ENCODE data around the gene DOCK3. TPM values are rescaled to one million over a fixed set of nuclear protein-coding genes. Genes with fewer than 3 reads are reported as not detected.

DOCK3 gene
- total RNA-seq, 3 donors from 2014 or later (not counting 1 experiment from before 2014, with no cell fraction given), result 1.4 to 2.4 (median 1.7) TPM

- no peak overlapping the region for H3K27ac ChIP-seq (ENCODE audit: low read length)
- Mint-ChIP-seq H3K4me1 (no peaks in the 10 kb centered on the region), H3K9me3 (no peaks in the 10 kb centered on the region), H3K36me3 (no peaks in the 10 kb centered on the region), H3K27ac (no peak overlapping the region), H3K27me3 (ENCODE audit: low read depth in 2 of 2) (peaks cover 6 to 16% of the 10 kb centered on the region in 2 donors), H3K4me3 (no peak overlapping the region)
- WGBS (ENCODE audit: insufficient coverage), result 81% methylated on average over 5 of the region's 5 CpGs
- H3K9me3 ChIP-seq (ENCODE audit: control insufficient read depth, insufficient read depth, low read length), result no peaks in the 10 kb centered on the region
- no peak overlapping the region for H3K4me3 ChIP-seq (ENCODE audit: low read length)
- H3K27me3 ChIP-seq (ENCODE audit: control insufficient read depth, insufficient read depth, low read length), result no peaks in the 10 kb centered on the region
- H3K4me1 ChIP-seq (ENCODE audit: control insufficient read depth, insufficient read depth, low read length), result no peaks in the 10 kb centered on the region
- TF ChIP-seq, protein P1, sequence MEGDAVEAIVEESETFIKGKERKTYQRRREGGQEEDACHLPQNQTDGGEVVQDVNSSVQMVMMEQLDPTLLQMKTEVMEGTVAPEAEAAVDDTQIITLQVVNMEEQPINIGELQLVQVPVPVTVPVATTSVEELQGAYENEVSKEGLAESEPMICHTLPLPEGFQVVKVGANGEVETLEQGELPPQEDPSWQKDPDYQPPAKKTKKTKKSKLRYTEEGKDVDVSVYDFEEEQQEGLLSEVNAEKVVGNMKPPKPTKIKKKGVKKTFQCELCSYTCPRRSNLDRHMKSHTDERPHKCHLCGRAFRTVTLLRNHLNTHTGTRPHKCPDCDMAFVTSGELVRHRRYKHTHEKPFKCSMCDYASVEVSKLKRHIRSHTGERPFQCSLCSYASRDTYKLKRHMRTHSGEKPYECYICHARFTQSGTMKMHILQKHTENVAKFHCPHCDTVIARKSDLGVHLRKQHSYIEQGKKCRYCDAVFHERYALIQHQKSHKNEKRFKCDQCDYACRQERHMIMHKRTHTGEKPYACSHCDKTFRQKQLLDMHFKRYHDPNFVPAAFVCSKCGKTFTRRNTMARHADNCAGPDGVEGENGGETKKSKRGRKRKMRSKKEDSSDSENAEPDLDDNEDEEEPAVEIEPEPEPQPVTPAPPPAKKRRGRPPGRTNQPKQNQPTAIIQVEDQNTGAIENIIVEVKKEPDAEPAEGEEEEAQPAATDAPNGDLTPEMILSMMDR (IDR thresholded peaks at IDR 0.05), result no peak
- H3K36me3 ChIP-seq (ENCODE audit: control insufficient read depth, insufficient read depth, low read length), result no peaks in the 10 kb centered on the region
- intact Hi-C loops (cut with micrococcal nuclease), result no loop called here
- no peak for DNase-seq
- no peak for ATAC-seq
Measured at GRCh38 chr3:50811893-50812292, 137.2 kb downstream of the DOCK3 start.

GRCh38 chr3:50815844-50816243 lies 141.1 kb downstream of the DOCK3 start:
- Histone ChIP-seq H3K9me3 (ENCODE audit: control insufficient read depth, insufficient read depth, low read length) (no peaks in the 10 kb centered on the region), H3K4me1 (ENCODE audit: control insufficient read depth, insufficient read depth, low read length) (no peaks in the 10 kb centered on the region), H3K27me3 (ENCODE audit: control insufficient read depth, insufficient read depth, low read length) (no peaks in the 10 kb centered on the region), H3K4me3 (ENCODE audit: low read length) (no peak overlapping the region), H3K36me3 (ENCODE audit: control insufficient read depth, insufficient read depth, low read length) (no peaks in the 10 kb centered on the region), H3K27ac (ENCODE audit: low read length) (no peak overlapping the region)
- no peak for ATAC-seq
- TF ChIP-seq, protein P1 (IDR thresholded peaks at IDR 0.05), result no peak
- Mint-ChIP-seq H3K27me3 (ENCODE audit: low read depth in 2 of 2) (peaks cover 3 to 17% of the 10 kb centered on the region in 2 donors), H3K4me1 (no peaks in the 10 kb centered on the region), H3K27ac (no peak overlapping the region), H3K36me3 (no peaks in the 10 kb centered on the region), H3K4me3 (no peak overlapping the region), H3K9me3 (no peaks in the 10 kb centered on the region)
- intact Hi-C loops (cut with micrococcal nuclease), result no loop called here
- no peak for DNase-seq

DNA sequence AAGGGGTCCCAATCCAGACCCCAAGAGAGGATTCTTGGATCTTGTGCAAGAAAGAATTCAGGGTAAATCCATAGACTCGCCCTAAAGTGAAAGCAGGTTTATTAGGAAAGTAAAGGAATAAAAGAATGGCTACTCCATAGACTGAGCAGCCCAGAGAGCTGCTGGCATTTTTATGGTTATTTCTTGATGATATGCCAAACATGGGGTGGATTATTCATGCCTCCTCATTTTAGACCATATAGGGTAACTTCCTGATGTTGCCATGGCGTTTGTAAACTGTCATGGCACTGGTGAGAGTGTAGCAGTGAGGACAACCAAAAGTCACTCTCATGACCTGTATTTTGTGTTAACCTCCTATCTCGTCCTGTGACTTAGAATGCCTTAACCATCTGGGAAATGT lies 142.2 kb downstream of the DOCK3 start:
- no peak overlapping the region for H3K4me3 ChIP-seq (ENCODE audit: low read length)
- H3K4me3 Mint-ChIP-seq, result no peak overlapping the region
- H3K27ac ChIP-seq (ENCODE audit: low read length), result no peak overlapping the region
- intact Hi-C loops (cut with micrococcal nuclease), result no loop called here
- no peaks in the 10 kb centered on the region for H3K27me3 ChIP-seq (ENCODE audit: control insufficient read depth, insufficient read depth, low read length)
- no peaks in the 10 kb centered on the region for H3K9me3 ChIP-seq (ENCODE audit: control insufficient read depth, insufficient read depth, low read length)
- DNase-seq, result no peak
- no peaks in the 10 kb centered on the region for H3K9me3 Mint-ChIP-seq
- WGBS (ENCODE audit: insufficient coverage), result 88% methylated on average over 2 of the region's 3 CpGs
- no peak for ATAC-seq
- no peaks in the 10 kb centered on the region for H3K36me3 Mint-ChIP-seq
- TF ChIP-seq, protein P1 (IDR thresholded peaks at IDR 0.05), result no peak
- peaks cover 3 to 12% of the 10 kb centered on the region in 2 donors for H3K27me3 Mint-ChIP-seq (ENCODE audit: low read depth in 2 of 2)
- no peak overlapping the region for H3K27ac Mint-ChIP-seq
- H3K4me1 Mint-ChIP-seq, result no peaks in the 10 kb centered on the region
- no peaks in the 10 kb centered on the region for H3K36me3 ChIP-seq (ENCODE audit: control insufficient read depth, insufficient read depth, low read length)
- no peaks in the 10 kb centered on the region for H3K4me1 ChIP-seq (ENCODE audit: control insufficient read depth, insufficient read depth, low read length)

DNA sequence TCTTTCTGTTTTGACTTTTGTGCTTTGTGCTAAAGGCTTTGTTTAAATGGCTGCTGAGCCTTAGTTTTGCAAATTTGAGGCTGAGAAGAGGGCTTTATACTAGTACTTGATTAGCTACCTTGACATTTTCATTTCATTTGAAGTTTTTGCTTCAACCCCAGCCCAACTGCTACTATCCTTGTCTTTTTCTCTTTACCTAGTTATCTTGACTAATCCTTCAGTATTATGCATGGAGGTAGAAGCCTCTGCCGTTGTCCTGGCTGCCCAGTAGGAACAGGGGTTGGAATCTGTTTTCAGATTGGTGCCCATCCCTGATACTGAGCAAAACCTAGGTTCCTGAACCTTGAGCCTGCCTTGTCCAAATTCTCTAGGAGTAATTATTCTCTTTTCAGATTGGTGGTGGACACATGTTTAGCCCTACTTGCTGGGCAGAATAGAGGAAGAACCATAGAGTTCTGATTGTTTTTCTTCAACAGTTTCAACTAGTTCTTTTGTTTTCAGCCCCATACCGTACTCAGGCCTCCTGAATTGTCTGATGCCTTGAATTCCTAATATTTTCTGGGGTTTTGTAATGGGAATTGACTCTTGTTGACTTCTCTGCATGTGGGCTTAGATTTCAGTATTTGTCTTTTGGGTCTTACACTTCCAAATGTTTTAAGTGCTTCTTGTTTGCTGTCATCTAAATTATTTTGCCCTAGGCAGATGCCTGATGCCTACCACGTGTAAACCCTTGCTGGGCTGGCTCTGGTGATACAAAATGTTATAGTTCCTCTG lies 143.2 kb downstream of the DOCK3 start:
- no peaks in the 10 kb centered on the region for H3K9me3 Mint-ChIP-seq
- no peak for ATAC-seq
- Histone ChIP-seq H3K4me3 (ENCODE audit: low read length) (no peak overlapping the region), H3K36me3 (ENCODE audit: control insufficient read depth, insufficient read depth, low read length) (no peaks in the 10 kb centered on the region), H3K27me3 (ENCODE audit: control insufficient read depth, insufficient read depth, low read length) (no peaks in the 10 kb centered on the region), H3K9me3 (ENCODE audit: control insufficient read depth, insufficient read depth, low read length) (no peaks in the 10 kb centered on the region), H3K27ac (ENCODE audit: low read length) (no peak overlapping the region), H3K4me1 (ENCODE audit: control insufficient read depth, insufficient read depth, low read length) (no peaks in the 10 kb centered on the region)
- no peaks in the 10 kb centered on the region for H3K4me1 Mint-ChIP-seq
- intact Hi-C loops (cut with micrococcal nuclease), result no loop called here
- no peaks in the 10 kb centered on the region for H3K36me3 Mint-ChIP-seq
- WGBS (ENCODE audit: insufficient coverage), result 59% methylated on average over 3 of the region's 3 CpGs
- peaks cover 3 to 12% of the 10 kb centered on the region in 2 donors for H3K27me3 Mint-ChIP-seq (ENCODE audit: low read depth in 2 of 2)
- no peak overlapping the region for H3K27ac Mint-ChIP-seq
- TF ChIP-seq, protein P1 (IDR thresholded peaks at IDR 0.05), result no peak
- no peak for DNase-seq
- H3K4me3 Mint-ChIP-seq, result no peak overlapping the region
